ENCODE data around the gene PAGR1.

DNA sequence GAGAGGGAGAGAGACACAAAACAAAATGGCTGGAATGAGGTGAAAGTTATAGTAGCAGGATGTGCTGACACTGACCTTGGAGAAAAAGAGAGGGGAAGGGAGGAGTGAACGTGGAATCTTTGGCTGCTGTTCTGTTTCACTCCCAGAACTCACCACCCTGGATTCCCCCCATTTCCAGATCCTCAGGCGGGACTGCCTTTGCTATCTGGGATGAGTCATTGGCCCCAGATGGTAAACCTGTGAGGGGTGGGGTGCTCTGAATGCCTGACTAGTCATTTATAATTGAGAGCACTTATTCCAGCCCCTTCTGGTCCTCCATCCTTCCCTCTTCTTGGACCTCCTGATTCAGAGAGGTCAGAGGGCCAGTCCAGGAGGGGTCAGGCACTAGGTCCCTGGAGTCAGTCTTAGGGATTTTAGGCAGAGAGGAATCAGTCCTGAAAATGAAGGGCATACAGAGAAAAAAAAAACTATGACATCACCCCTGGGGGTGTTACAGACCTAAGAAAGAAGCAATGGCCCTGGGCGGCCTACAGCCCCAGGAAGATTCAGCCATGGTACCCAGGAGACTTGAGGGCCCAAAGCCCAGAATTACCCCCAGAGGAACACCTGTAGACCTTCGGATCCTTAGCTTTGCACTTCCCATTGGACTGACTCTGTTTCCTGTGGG is 40.1 kb upstream of the PAGR1 start:
- TF ChIP-seq, protein P1, sequence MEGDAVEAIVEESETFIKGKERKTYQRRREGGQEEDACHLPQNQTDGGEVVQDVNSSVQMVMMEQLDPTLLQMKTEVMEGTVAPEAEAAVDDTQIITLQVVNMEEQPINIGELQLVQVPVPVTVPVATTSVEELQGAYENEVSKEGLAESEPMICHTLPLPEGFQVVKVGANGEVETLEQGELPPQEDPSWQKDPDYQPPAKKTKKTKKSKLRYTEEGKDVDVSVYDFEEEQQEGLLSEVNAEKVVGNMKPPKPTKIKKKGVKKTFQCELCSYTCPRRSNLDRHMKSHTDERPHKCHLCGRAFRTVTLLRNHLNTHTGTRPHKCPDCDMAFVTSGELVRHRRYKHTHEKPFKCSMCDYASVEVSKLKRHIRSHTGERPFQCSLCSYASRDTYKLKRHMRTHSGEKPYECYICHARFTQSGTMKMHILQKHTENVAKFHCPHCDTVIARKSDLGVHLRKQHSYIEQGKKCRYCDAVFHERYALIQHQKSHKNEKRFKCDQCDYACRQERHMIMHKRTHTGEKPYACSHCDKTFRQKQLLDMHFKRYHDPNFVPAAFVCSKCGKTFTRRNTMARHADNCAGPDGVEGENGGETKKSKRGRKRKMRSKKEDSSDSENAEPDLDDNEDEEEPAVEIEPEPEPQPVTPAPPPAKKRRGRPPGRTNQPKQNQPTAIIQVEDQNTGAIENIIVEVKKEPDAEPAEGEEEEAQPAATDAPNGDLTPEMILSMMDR (IDR thresholded peaks at IDR 0.05; ENCODE audit: poor library complexity) = no peak
- TF ChIP-seq EZH2phosphoT487 (IDR thresholded peaks at IDR 0.05; ENCODE audit: low read depth, severe bottlenecking, unreplicated experiment) = no peak
